GM21526 (cell line): ENCODE results near the gene TTLL5.

Source experiments
- ATAC-seq: cut with Tn5 transposase; IDR thresholded peaks from one replicate; pipeline ENCODE4 v1.9.1; 2021; ENCODE audit warnings: moderate library complexity; ENCODE audit not compliant: unreplicated experiment, low FRiP score

Gene TTLL5

DNA sequence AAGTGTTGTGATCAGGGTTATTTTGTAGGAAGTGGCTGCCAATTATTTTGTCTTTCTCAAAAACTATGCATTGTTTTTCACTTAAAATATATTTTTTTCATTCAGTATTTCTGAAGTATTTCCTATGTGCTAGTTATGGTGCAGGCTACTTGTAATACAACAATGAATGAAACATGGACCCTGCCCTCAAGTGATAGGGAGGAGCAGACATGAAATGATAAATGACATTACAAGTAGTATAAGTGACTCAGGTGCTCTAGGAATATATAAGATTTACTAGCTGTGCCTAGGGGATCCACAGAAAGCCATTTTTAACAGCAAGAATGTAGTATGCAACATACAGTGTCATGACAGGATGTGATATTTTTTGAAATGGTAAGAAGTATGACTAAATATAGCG lies 65.3 kb downstream of the TTLL5 start:
- no peak for ATAC-seq

DNA sequence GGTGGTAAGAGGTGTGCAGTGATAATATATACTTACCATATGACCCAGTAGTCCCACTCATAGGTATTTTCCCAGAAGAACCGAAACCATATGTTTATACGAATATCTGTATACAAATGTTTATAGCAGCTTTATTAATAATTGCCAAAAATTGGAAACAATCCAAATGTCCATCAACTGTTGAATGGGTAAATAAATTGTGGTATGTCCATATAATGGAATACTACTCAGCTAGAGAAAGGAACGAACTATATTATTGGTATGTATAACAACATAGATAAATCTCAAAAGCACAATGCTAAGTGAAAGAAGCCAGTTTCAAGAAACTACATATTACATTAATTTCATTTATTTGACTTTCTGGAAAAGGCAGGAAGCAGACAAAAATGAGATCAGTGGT lies 66.1 kb downstream of the TTLL5 start:
- ATAC-seq, result no peak

DNA sequence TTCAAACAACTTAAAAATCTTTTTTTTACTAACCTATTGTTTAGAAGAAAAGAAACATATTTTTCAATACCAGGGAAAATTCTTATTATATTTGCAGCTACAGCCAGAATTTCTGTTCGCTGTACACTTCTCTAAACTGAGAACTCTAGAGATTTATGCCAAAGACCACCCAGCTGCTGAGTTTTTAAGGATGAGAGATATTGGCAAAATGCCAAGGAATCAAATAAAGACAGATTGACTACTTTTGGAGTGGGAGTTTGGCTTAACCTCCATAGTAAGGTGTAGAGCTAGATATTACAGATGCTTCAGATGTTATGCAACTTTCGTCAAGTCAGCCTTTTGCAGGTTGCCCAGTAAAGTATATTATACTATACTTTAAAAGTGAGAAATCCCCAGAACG lies 71.8 kb downstream of the TTLL5 start:
- no peak for ATAC-seq

DNA sequence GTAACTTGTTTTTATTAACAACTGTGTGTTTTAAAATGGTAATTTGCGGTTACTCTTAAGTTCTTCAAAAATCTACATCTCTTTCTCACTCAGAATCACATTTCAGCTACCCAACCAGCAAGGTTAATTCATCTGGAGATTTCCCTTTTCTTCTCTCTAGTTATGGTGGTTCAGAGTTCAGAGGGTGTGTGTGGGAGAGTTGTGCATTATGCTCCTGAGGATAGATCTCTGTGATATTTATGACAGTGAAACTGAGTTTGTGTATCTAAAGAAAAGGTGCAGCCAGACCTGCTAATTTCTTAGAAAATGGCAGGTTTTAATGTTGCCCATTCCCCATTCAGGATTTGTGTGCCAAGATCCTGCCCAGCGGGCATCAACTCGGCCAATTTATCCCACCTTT lies 73.8 kb downstream of the TTLL5 start:
- ATAC-seq, result no peak

DNA sequence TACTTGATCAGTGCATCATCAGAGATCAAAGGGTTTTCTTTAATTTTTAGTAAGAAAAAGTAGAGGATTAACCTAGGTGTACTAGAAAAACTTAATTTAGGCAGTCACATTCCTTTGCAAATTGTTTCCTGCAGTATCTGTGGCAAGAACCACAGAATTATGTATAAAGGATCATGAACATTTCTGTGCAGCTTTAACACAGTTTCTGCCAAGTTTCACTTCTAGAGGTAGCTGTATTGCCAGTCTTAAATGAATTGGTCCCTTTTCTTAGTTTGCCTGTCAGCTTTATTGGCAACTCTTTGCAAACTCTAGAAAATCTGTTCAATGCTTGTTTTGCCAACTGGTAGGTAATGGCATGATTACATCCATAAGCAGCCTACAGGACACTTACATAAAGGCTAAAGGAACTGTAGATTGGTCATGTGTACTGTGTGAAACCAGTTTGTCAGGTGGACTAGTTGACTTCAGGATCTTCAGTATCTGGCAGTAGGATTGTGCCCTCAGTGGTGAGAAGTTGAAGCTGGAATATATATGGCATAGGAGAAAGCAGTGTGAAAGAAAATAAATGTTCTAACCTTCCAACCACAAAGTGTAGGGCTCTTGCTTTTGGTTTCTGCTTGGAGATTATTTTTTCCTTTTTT lies 75.9 kb downstream of the TTLL5 start:
- no peak for ATAC-seq

DNA sequence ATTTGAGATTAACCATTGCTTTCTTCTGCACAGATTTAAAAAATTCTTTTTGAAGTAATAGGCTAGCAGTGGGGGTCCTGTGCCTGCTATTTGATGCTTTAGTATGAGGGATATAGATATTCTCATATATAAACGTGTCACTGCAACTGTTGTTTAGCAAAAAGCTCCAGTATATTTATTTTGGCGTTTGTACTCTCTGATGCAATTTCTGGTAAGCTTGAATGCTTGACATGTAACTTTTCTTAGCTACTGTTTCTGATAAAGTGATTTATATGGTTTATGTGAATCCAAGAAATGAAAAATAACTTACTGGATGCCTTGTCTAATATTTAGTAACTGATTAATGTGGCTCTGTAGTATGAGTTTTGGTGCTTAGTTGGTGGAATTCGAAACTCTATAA lies 77.1 kb downstream of the TTLL5 start:
- ATAC-seq, result no peak

DNA sequence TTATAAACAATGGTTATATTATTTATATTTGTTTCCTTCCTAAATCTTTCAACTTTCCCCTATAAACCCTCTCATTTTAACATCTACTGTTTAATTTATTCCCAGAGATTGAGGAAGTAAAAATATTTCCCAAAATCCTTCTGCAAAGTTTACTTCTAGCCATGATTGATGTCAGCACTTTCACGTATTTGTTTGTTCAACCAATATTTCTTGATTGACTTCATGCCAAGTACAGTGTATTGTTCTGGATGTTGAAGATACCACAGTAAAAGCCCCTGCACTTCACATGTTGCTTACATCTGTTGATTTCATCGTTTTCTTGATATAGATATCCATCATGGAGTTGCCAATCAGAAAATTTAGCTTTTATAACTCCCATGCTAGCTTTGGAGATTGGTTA lies 81.8 kb downstream of the TTLL5 start:
- ATAC-seq, result no peak

DNA sequence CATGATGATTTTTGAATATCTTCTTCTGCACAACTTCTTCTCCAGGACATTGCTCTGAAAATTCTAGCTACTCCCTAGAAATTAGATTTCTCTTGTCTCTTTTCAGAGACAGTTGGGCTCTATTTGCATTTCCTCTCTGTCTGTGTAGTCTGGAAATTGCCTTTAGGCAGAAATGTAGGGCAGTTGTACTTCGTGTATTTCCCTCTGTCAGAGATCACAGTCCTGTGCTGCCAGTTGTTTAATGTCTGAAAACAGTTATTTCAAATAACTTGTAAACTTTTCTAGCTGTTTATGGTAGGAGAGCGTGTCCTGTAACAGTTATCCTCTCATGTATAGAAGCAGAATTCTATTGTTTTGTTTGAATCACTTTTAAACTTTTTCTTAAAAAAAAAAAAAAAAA lies 86.9 kb downstream of the TTLL5 start:
- ATAC-seq, result no peak

DNA sequence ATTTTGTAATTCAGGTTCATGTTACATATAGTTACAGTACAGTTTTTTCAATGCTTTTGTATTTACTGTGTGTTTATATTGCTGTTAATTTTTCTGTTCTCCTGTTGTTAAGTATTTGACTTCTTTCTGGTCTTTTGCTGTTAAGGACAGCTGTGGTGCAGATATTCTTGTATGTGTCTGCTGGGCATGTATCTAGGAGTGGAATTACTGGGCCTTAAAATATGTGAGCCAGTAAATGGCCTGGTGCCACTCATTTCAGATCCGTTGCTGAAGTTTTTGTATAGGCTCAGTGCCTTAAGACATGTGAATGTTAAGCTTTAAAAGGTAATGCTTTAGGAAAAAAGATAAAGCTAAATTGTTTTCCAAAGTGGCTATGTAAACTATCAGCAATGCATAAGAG lies 87.3 kb downstream of the TTLL5 start:
- ATAC-seq, result no peak

DNA sequence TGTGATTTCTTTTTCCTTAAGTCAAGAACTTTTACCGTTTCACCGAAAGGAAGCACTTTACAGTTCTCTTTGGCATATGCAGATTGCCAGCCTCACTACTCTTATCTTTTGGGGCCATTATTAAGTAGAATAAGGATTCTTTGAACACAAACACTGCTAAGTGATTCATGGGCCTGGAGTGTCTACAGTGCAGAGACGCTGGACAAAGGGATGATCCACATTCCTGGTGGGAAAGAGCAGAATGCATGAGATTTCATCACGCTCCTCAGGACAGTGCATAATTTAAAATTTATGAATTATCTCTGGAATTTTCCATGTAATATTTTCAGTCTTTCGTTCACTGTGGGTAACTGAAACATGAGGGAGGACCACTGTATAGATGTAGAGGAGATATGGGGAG lies 90.2 kb downstream of the TTLL5 start:
- ATAC-seq, result no peak

DNA sequence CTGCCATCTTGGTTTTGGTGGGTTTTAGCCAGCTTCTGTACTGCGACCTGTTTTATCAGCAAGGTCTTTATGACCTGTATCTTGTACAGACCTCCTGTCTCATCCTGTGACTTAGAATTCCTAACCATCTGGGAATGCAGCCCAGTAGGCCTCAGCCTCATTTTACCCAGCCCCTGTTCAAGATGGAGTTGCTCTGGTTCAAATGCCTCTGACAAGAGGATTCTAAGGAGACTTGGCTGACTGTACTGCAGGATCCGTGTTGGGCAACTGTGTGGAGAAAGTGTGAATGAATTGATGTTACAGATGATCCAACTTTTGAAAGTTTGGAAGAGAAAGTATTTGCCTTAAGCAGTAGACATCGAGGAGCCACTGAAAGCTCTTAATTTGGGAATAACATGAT lies 91.0 kb downstream of the TTLL5 start:
- no peak for ATAC-seq

DNA sequence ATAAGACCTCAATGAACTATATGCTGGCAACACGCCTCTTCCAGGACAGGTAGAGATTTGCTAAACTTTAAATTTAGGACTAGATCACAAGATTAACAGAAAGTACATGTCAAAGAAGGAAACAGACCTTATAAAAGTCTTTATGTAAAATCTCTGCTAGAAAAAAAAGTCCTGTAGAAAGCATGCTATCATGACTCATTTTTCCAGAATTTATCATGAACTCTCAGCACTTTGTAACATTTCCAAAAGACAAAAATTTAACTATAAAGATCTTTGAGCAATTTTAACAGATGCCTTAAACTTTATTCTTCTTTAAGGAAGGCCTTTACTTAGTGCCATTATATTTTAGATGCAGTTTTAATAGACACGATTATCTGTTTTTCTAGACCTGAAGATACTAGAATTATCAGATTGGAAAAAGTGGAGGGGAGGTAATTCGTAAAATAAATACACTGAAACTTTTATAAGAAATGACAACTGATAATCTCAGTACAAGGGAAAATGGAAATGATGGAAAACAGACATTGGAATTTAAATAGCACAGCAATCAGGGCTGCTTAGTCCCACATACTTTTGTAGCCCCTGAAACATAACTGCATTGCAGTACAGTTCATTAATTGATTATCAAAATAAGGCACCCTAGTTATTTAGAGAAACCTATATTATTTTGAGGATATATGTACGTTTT lies 92.0 kb downstream of the TTLL5 start:
- no peak for ATAC-seq

DNA sequence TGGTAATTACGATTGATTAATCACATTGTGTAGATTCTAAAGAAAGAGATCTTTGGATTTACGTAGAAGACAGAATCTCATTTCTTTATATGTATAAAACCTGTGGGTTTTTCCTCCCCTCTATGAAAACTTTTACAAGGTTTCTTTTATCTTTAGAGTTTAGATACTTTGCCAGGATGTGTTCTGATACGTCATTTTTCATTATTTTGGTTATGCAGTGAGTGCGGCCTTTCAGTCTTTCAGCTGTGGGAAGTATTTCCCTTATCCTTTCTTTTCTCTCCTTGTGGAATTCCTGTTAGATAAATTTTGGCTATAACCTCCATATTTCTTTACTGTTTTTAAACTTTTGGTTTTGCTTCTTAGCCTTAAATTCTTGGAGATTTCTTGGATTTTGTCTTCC lies 92.7 kb downstream of the TTLL5 start:
- no peak for ATAC-seq

DNA sequence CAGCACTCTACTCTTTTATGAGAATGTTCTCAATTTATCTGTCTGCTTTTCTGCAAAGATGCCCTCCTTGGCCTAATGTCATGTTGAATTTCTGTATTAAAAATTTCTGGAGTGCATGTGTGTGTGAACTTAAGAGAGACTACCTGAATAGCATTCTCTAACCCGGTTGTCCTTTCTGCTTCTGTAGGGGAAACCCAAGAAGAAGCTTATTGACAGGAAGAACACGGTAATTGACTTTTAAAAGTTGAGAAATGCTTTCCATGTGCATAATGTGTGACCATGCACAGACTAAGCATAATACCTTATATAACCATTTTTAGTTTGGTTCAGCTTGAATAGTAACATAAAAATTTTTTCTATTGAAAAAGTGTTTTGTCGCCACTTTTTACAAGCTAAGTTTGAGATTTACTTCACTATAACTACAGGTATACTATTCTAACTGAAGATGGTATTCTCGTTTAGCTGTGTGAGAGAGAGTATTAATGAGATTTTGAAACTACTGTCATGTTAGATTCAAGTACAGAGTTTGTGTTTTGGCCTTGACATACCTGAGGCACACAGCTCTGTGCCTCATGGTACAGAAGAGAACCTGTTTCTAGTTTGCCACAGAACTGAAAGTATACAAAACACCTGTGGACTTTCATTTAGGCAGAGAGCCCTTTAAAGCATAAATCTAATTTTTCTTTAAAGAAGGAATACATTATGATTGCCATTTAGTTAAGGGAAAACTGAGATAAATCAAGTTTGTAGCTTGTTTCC lies 96.8 kb downstream of the TTLL5 start:
- no peak for ATAC-seq

DNA sequence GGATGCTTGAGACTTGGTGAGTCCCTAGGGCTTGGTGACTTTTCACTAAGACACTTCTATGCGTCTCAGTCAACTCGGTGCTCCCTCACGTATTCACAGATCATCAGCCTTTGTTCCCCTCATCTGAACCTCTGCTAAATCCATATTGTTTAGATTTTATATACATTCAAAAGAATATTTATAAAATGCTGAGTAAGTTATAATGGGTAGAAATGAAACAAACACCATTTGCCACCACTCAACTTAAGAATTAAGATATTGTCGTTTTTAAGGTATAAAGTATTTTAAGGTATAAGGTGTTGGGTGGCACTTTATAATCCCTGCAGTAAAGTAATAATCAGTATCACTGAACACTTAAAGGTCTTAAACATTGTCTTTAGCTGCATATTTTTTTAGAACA lies 103.0 kb downstream of the TTLL5 start:
- no peak for ATAC-seq

DNA sequence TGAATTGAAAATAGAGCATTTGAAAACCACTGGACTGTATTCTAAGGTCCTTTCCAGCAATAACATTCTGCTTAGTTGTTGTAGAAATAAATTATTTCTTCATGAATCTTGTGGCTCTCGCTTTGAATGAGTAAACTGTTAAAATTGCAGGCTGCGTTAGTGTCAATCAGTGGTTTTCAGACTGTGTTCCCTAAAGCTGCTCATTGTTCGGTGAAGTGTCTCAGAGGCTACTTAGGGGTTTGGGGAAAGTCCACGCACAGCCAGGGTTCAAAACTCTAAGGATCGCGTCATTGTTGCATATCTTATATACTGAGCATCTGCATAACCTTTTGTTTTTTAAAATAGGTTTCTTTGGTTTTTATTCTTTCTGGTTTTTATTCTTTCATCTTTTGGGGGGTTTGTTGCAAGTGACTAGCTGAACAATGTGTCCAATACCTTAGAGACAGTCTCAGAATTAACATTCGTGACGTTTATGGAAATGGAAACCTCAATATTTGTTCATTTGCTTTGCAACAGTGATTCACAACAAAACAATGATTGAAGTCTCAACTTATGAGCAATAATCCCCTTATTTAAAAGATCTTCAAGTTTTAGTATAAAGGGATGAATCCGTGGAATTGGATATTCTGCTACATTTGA lies 108.1 kb downstream of the TTLL5 start:
- no peak for ATAC-seq

DNA sequence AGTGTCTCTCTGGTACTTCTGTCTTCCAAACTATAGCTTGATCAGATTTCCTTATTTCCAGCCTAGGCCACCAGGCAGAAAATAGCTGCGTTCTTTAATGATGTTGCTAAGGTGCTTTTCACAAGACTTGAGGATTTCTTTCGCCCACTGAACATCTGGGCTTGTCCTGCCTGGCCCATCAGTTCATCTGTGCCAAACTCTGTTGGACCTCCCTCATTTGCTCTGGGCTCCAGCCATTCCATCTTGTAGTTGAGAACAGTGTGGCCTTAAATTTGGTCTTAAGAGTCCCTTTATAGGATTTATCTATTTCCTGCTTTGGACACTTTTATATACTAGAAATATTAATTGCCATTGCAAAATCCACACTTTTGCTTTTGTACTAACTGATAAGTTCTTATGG lies 109.6 kb downstream of the TTLL5 start:
- no peak for ATAC-seq

DNA sequence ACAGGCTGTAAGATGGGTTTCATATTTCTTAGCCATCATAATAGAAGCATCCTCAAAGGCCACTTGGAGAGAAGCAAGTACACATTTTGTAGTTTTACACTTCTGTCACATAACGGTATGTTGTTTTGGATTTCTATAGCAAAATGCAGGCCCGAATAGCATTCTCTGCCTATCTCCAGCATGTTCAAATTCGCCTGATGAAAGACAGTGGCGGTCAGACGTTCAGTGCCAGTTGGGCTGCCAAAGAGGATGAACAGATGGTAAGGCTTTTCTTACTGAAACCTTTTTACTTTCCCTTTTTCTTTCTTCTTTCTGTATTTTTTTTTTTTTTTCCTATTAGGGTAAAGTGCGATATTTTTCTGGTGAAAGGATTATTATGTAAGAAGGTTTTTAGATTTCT lies 110.5 kb downstream of the TTLL5 start:
- no peak for ATAC-seq

DNA sequence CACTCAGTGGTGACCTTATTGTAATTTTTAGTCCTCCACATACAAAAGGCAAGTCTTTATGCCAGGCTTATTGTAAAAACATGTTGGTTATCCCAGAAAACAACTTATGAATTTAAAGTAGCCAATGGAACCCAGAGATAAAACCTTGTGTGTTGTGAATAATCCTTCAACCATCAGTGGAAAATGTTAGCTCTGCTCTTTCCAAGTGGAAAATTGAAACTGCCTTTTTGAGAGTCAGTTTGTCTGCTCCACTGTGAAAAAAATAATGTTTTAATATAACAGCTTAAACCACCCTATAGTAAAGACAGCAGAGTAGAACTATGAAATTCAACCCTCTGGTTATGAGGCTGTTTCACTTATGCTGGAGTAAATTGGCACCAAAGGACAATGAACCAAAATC lies 112.0 kb downstream of the TTLL5 start:
- ATAC-seq, result no peak

DNA sequence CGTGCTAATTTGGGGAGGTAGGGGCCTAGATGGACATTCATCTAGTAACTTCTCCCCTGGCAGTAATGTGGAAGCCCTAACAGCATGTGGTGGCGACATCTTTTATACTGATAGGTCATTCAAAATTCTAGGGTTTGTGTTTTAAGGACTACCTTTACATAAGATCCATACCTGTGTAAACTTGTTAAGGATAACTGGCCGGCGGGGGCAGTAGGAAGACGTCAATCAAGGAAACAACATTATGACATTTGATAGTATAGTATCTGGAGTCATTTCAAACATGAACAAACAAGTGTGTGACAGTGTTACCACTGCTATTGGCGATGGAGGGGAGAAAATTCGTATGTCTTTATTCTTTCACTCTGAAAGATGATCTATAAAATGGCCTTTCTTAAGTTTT lies 120.0 kb downstream of the TTLL5 start:
- no peak for ATAC-seq

DNA sequence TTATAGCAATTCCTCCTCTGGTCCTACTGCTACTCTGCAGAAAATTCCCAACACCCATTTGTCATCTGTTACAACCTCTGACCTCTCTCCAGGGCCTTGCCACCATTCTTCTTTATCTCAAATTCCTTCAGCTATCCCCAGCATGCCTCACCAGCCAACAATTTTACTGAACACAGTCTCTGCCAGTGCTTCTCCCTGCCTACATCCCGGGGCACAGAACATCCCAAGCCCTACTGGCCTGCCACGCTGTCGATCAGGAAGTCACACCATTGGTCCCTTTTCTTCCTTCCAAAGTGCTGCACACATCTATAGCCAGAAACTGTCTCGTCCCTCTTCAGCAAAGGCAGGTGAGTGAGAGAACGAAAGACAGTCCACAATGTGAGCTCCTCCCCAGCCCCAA lies 122.1 kb downstream of the TTLL5 start:
- no peak for ATAC-seq
